Neuron (in vitro differentiated cells): ENCODE results near the gene PCSK9.

Experiments
- H2AFZ ChIP-seq: one replicate; pipeline ENCODE4 v1.6.1; 2013; ENCODE audit warnings: low read depth, mild to moderate bottlenecking, inconsistent platforms, low read length, moderate library complexity
- H3K27me3 ChIP-seq: one replicate; pipeline ENCODE4 v1.6.1; 2013; ENCODE audit warnings: low read length; ENCODE audit not compliant: insufficient read depth
- H3K36me3 ChIP-seq: one replicate; pipeline ENCODE4 v1.6.1; 2013; ENCODE audit warnings: low read length; ENCODE audit not compliant: insufficient read depth
- H3K4me1 ChIP-seq: one replicate; pipeline ENCODE4 v1.6.1; 2013; ENCODE audit warnings: low read length; ENCODE audit not compliant: insufficient read depth
- H3K4me3 ChIP-seq: 2 replicates; pipeline ENCODE4 v1.5.1; 2013; ENCODE audit warnings: mild to moderate bottlenecking, low read length, moderate library complexity
- H3K9me3 ChIP-seq: one replicate; pipeline ENCODE4 v1.6.1; 2013; ENCODE audit warnings: low read length

Gene PCSK9

DNA sequence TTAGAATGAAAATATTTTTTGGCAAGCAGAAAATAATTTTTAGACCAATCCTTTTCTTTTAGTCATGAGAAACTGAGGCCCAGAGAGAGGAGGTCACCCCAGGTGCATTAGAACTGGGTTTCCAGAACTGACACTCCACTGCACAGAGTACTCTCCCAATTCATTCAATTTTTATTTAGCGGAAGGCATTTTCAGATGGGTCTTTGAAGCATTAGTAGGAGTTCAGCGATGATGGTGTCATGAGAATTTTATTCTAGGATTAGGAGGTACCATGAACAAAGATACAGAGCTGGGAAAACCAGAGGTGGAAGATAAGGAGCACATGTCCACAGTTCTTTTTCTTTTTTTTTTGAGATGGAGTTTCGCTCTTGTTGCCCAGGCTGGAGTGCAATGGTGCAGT, 2.3 kb downstream of the PCSK9 start:
- Histone ChIP-seq H3K4me3 (no peak overlapping the region), H3K9me3 (no peaks in the 10 kb centered on the region), H2AFZ (no peak overlapping the region), H3K4me1 (peaks cover 8% of the 10 kb centered on the region), H3K27me3 (peaks cover 62% of the 10 kb centered on the region), H3K36me3 (no peaks in the 10 kb centered on the region)

DNA sequence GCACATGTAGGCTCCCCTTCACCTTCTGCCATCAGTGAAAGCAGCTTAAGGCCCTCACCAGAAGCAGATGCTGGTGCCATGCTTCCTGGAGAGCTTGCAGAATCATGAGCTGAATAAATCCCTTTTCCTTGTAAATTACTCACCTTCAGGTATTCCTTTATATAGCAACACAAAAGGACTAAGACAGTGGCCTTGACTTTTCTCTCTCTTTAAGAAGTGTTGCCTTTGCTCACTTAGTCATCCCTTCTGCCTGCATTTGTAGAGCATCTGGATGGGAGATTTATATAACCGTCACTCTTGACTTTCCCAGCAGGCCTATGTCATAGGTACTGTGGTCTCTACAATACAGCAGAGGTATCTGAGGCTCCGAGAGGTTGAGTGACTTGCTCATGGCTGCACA, 3.7 kb downstream of the PCSK9 start:
- peaks cover 50% of the 10 kb centered on the region for H3K27me3 ChIP-seq
- no peak overlapping the region for H2AFZ ChIP-seq
- H3K4me1 ChIP-seq, result peaks cover 8% of the 10 kb centered on the region
- no peaks in the 10 kb centered on the region for H3K36me3 ChIP-seq
- H3K4me3 ChIP-seq, result no peak overlapping the region
- no peaks in the 10 kb centered on the region for H3K9me3 ChIP-seq

DNA sequence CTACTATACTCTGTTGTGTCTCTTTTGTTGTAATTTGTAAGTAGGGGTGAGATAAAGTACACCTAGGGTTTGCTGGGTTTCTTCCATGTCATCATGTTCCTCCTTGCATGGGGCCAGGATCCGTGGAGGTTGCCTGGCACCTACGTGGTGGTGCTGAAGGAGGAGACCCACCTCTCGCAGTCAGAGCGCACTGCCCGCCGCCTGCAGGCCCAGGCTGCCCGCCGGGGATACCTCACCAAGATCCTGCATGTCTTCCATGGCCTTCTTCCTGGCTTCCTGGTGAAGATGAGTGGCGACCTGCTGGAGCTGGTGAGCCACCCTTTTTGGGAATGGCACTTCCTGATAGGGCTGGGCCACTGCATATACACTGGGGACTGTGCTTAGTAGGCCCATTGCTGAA, 4.4 kb downstream of the PCSK9 start:
- peaks cover 46% of the 10 kb centered on the region for H3K27me3 ChIP-seq
- no peaks in the 10 kb centered on the region for H3K9me3 ChIP-seq
- H2AFZ ChIP-seq, result no peak overlapping the region
- no peak overlapping the region for H3K4me3 ChIP-seq
- H3K4me1 ChIP-seq, result peaks cover 8% of the 10 kb centered on the region
- H3K36me3 ChIP-seq, result no peaks in the 10 kb centered on the region

DNA sequence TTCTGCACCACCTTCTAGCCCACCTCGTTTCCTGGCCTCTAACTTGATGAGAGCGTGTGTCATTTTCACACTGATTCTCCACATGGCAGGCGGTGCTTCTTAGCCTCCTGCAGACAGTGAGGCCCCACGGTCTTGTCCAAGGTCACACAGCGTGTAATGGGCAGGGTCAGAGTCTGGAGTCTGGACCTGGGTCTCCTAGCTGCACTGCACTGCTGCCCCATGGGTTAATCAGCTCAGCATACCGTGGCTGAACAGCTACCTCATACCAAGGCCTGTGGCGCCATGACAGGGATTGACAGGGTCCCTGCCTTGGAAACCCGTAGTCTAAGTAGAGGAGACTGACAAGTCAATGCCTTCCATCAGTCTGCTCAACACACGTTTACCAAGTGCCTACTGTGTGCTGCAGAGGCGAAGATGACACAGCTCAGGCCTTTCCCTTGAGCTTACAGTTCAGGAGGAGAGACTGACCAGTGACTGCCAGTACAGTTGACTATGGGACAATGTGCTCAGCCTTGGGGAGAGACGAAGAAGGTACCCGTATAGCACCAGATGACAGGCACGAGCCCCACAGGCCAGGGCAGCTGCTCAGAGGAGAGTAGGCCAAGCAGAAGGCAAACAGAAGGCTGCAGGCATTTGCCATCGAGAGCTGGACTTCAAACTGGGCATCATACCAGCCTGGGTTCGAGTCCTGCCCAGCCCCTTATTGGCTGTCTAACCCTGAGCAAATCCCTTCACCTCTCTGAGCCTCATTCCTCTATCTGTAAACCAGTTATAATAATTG, 5.5 kb downstream of the PCSK9 start:
- Histone ChIP-seq H3K4me3 (no peak overlapping the region), H3K36me3 (no peaks in the 10 kb centered on the region), H3K27me3 (peaks cover 35% of the 10 kb centered on the region), H2AFZ (no peak overlapping the region), H3K4me1 (peaks cover 4% of the 10 kb centered on the region), H3K9me3 (no peaks in the 10 kb centered on the region)

DNA sequence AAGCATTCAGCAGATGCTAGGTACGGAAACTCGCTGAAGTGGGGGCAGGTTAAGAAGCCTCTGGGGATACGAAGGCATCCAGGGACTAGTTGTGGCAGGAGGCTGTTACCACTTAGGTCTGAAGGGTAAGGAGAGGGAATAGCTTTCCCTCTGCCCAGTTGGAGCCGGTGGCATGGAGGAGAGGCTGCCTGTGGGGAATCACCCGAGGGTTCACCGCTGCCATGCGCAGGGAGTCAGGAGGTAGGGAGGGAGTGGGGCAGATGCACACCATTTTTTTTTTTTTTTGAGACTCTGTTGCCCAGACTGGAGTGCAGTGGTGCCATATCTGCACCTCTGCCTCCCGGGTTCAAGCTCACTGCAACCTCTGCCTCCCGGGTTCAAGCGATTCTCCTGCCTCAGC, 6.1 kb downstream of the PCSK9 start:
- Histone ChIP-seq H3K9me3 (no peaks in the 10 kb centered on the region), H2AFZ (no peak overlapping the region), H3K27me3 (peaks cover 29% of the 10 kb centered on the region), H3K4me3 (no peak overlapping the region), H3K4me1 (peaks cover 4% of the 10 kb centered on the region), H3K36me3 (no peaks in the 10 kb centered on the region)

DNA sequence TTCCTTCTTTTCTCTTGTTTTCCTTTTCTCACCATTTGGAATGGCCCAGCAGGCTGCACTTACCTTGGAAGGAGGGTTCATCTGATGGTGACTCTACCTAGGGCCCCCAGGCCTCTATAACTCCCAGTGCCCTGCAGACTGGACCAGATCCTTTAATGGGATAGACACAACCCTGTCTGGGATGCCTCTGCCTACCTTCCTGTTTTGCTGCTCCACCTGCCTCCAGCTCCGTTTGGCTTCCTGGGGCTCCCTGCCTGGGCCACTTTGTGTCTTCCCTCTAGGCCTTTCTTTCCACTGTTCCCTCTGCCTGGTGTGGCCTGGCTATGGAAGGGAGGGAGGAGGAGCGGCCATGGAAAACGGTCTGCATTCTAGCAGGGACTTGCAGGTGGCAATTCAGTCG, 7.5 kb downstream of the PCSK9 start:
- H3K27me3 ChIP-seq, result peaks cover 14% of the 10 kb centered on the region
- H3K36me3 ChIP-seq, result no peaks in the 10 kb centered on the region
- H3K9me3 ChIP-seq, result no peaks in the 10 kb centered on the region
- no peak overlapping the region for H2AFZ ChIP-seq
- H3K4me3 ChIP-seq, result no peak overlapping the region
- peaks cover 4% of the 10 kb centered on the region for H3K4me1 ChIP-seq

DNA sequence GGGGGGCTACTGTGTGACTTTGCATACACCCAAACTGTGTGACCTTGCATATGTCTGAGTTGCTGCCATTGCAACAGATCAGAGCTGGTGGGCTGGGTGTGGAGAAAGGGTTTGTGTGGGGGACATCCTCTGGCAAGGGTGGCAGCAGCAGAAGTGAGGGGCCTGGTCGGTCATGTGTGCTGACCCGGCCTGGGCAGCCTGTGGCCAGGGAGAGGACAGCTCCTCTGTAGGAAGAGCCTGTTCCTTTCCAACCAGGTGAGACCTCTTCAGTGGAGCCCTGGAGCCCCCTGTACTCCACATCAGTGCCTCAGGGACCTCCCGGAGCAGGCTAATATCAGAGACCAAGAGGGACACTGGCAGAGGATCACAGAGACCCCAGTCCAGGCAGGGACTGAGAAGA, 8.3 kb downstream of the PCSK9 start:
- H3K9me3 ChIP-seq, result no peaks in the 10 kb centered on the region
- peaks cover 11% of the 10 kb centered on the region for H3K27me3 ChIP-seq
- H3K4me3 ChIP-seq, result no peak overlapping the region
- peaks cover 4% of the 10 kb centered on the region for H3K4me1 ChIP-seq
- no peak overlapping the region for H2AFZ ChIP-seq
- no peaks in the 10 kb centered on the region for H3K36me3 ChIP-seq

DNA sequence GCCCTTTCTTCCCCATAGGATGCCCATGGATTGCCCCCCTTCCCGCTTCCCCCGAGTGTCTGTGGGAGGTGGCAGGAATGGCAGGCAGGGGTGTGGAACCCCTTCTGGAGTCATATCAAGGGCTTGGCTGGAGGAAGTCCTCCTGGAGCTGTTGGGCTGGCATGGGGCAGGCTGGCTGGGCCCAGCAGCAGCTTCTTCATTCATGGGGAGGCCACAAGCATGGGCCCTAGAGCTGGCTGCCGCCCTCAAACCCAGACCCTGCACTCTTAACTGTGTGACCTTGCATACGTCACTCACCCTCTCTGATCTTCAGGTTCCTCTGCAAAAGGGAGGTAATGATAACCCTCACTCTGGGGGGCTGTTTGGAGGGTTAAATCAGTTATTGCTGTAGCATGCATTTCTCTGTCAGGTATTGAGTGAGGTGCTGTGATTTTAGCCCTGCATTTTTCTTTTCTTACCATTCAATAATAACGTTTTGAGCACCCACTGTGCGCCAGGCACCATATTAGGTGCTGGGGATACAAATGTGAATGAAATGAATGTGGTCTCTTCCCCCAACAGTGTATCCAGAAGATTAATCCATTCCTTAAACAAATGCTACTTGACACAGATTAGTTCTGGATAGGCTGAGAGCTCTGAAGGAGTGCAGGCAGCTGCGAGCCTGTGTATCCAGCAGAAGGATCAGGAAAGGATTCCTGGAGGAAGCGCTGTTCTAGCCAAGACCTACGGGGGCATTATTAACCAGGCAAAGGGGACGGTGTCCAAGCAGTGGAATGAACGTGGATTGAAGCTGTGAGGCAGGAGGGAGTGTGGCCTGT, 9.3 kb downstream of the PCSK9 start:
- Histone ChIP-seq H3K36me3 (no peaks in the 10 kb centered on the region), H3K4me1 (peaks cover 4% of the 10 kb centered on the region), H3K9me3 (no peaks in the 10 kb centered on the region), H3K27me3 (peaks cover 5% of the 10 kb centered on the region), H2AFZ (no peak overlapping the region), H3K4me3 (no peak overlapping the region)

DNA sequence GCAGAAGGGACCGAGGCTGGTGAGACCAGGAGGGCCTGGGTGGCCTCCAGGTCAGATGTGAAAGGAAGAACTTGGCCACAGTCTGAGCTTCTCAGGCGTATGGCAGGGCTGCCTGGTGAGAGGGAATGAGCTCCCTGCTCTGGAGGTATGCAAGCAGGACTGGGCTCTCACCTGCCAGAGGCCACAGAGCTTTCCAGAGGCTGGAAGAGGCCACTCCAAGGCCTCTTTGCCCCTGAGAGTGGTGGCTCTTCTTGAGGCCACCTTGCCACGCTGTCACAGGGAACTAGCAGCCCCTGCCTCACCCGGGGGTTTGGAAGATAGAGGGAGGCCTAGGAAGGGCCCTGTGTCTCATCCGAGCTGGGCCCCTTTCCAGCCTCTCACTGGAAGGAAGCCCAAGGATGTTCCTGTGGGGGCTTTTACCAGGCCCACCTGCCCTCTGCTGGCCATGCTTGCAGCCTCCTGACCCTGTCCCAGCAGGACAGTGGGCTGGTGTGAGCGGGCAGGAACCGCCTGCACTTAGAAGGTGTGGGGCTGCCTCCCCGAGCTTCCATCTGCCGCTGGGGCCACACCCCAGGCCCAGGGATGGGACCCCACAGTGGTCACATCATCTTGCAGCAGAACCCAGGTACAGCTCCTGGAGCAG, 10.0 kb downstream of the PCSK9 start:
- Histone ChIP-seq H3K27me3 (peaks cover 5% of the 10 kb centered on the region), H2AFZ (no peak overlapping the region), H3K9me3 (no peaks in the 10 kb centered on the region), H3K4me3 (no peak overlapping the region), H3K36me3 (no peaks in the 10 kb centered on the region), H3K4me1 (peaks cover 2% of the 10 kb centered on the region)

DNA sequence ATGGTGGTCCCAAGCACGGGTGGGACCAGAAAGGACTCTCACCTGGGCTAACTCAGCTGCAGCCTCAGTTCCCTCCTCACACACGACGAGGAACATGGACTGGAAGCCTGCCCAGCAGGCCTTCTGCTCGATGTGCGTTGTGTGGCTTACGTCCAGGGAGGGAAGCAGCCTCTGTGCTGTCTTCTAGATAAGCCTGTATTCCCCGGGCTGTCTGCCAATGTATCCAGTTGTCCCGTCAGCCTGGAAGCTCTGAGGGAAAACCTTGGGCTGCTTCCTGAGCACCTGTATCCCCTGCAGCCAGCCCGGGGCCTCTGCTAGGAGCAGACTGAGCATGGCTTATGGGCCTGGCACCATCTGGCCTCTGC, 10.5 kb downstream of the PCSK9 start:
- Histone ChIP-seq H2AFZ (no peak overlapping the region), H3K9me3 (no peaks in the 10 kb centered on the region), H3K4me1 (no peaks in the 10 kb centered on the region), H3K27me3 (peaks cover 5% of the 10 kb centered on the region), H3K4me3 (no peak overlapping the region), H3K36me3 (no peaks in the 10 kb centered on the region)

DNA sequence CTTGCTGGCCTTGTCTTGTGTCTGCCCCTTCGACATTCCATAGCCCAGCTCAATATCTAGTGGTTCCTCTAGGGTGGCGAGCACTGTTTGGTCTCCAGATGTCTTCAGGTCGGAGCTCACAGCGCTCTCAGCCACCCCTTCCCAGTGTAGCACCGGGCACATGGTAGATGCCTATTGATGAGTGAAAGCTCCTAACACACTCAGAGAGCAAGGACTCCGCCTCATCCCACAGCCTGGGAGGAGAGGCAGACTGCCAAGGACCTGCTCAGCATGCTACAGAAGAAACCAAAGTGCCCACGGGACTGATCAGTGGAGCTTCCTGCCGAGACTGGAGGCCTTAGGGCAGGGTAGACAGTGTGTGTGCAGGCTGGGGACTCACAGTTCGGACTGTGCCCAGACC, 10.9 kb downstream of the PCSK9 start:
- Histone ChIP-seq H3K36me3 (no peaks in the 10 kb centered on the region), H2AFZ (no peak overlapping the region), H3K4me3 (no peak overlapping the region), H3K27me3 (peaks cover 5% of the 10 kb centered on the region), H3K4me1 (no peaks in the 10 kb centered on the region), H3K9me3 (no peaks in the 10 kb centered on the region)

DNA sequence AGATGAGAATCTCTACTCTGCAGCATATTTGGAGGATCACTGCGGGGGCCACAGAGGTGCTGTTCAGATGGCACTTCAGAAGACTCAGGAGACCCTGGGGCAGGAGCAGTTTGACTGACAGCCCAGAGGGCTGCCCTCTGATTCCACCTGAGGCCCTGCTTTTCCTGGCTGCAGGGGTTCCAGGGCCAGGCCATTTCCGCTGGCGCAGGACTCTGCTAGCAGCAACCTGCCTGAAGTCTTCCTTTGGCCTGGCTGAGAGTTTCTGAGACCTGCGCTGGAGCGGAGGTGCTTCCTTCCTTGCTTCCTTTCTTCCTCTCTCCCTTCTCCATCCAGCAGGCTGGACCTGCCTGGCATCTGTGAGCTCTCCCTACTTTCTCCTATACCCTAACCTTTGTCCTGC, 11.8 kb downstream of the PCSK9 start:
- H3K36me3 ChIP-seq, result no peaks in the 10 kb centered on the region
- no peak overlapping the region for H3K4me3 ChIP-seq
- H3K9me3 ChIP-seq, result no peaks in the 10 kb centered on the region
- no peak overlapping the region for H2AFZ ChIP-seq
- peaks cover 5% of the 10 kb centered on the region for H3K27me3 ChIP-seq
- H3K4me1 ChIP-seq, result no peaks in the 10 kb centered on the region

DNA sequence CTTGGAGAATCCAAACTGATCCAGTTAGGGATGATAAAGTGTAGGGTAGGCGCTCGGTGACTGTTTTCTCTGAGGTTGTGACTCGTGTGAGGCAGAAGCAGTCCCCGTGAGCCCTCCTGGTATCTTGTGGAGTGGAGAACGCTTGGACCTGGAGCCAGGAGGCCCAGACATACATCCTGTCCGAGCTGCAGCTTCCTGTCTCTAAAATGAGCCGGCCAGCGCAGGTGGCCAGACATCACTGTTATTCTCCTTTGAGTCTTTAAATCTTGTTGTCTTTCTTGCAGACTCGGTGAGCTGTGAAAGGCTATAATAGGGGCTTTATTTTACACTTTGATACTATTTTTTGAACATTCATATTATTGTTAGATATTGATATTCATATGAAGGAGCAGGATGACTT, 12.3 kb downstream of the PCSK9 start:
- no peaks in the 10 kb centered on the region for H3K9me3 ChIP-seq
- no peaks in the 10 kb centered on the region for H3K36me3 ChIP-seq
- no peak overlapping the region for H3K4me3 ChIP-seq
- no peaks in the 10 kb centered on the region for H3K4me1 ChIP-seq
- H2AFZ ChIP-seq, result no peak overlapping the region
- peaks cover 5% of the 10 kb centered on the region for H3K27me3 ChIP-seq
